Measurements from ENCODE around the gene SREBF2. TPM values are rescaled to one million over a fixed set of nuclear protein-coding genes. Genes with fewer than 3 reads are reported as not detected.

Gene SREBF2
- total and polyA plus RNA-seq, 10 of the 15 experiments (the other 5 are each of a cell fraction or from before 2014, with no cell fraction given), result 2.4 to 177 (median 78.8) TPM

- no peak for TF ChIP-seq NFIC (IDR thresholded peaks at IDR 0.05; ENCODE audit: low read depth, low read length)
- peak; percentile 64 for TF ChIP-seq RAD21 (IDR thresholded peaks at IDR 0.05; ENCODE audit: insufficient read depth, low read depth, low read length)
- TF ChIP-seq ZNF384 (IDR thresholded peaks at IDR 0.05; ENCODE audit: borderline replicate concordance, low read depth, low read length), result no peak
- peak; percentile 43; the same call in 1 of the 2 replicates for TF ChIP-seq NR2F1 (conservative IDR thresholded peaks at IDR 0.05)
- no peak for TF ChIP-seq CBX5 (IDR thresholded peaks at IDR 0.05; ENCODE audit: low read depth)
- TF ChIP-seq POLR2A (IDR thresholded peaks at IDR 0.05; ENCODE audit: low read depth, low read length), result no peak
- no peak for TF ChIP-seq BMI1 (IDR thresholded peaks at IDR 0.05; ENCODE audit: borderline replicate concordance)
- TF ChIP-seq SRF (IDR thresholded peaks at IDR 0.05; ENCODE audit: low read depth in 2 of 2, low read length in 2 of 2), result no peak
- TF ChIP-seq TAF1 (IDR thresholded peaks at IDR 0.05; ENCODE audit: borderline replicate concordance, low read depth, low read length), result no peak
- no peak for TF ChIP-seq MLLT1 (IDR thresholded peaks at IDR 0.05)
- TF ChIP-seq BCL3 (IDR thresholded peaks at IDR 0.05; ENCODE audit: borderline replicate concordance, insufficient read depth, low read depth, low read length, poor library complexity, severe bottlenecking), result peak; percentile 30
- TF ChIP-seq ZNF274 (IDR thresholded peaks at IDR 0.05; ENCODE audit: insufficient read depth, insufficient read length), result no peak
- peak; percentile 44; the same call in 1 of the 2 replicates for TF ChIP-seq RELB (IDR thresholded peaks at IDR 0.05; ENCODE audit: low read depth)
- TF ChIP-seq CEBPZ (IDR thresholded peaks at IDR 0.05; ENCODE audit: low read depth, low read length), result no peak
- TF ChIP-seq CBFB (IDR thresholded peaks at IDR 0.05; ENCODE audit: low read depth), result no peak
- TF ChIP-seq SP1 (IDR thresholded peaks at IDR 0.05; ENCODE audit: low read depth, low read length), result no peak
- no peak for TF ChIP-seq ATF3 (IDR thresholded peaks at IDR 0.05; ENCODE audit: borderline replicate concordance, extremely low read depth, low read depth, low read length)
These were observed 24.4 kb downstream of the SREBF2 start (continued) for GRCh38 chr22:41857155-41857859.
